Measurements from ENCODE around the gene MLH1. TPM values are rescaled to one million over a fixed set of nuclear protein-coding genes. Genes with fewer than 3 reads are reported as not detected.

The MLH1 gene
- total and polyA plus RNA-seq, 2 of the 8 experiments (the other 6 are each of a cell fraction or from before 2014, with no cell fraction given), result 36.4 to 47.3 TPM

DNA sequence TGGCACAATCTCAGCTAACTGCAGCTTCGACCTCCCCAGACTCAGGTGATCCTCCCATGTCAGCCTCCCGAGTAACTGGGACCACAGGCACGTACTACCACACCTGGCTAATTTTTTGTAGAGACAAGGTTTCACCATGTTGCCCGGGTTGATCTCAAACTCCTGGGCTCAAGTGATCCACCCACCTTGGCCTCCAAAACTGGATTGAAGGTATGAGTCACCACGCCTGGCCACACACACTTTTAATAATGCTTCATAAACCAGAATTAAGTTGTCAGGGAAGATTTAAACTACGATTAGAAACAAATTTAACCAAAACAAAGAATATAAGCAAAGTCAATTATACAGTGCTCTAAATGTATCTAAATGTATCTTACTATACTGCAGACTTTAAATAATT lies 93.6 kb downstream of the MLH1 start:
- 84% methylated on average over 6 of the region's 6 CpGs; no CpG with 5 or more reads in 1 of the 2 experiments for WGBS, 2 experiments (ENCODE audit: extremely low coverage in 1 of 2, insufficient coverage in 1 of 2, insufficient read length in 1 of 2, insufficient replicate concordance in 2 of 2, low coverage in 1 of 2, low lambda C conversion rate in 2 of 2, missing lambda C conversion rate in 1 of 2)
- POLR2A ChIA-PET (ENCODE audit: partially characterized antibody), result no interaction called here

More for the DNA sequence above, 93.6 kb downstream of the MLH1 start:
- Histone ChIP-seq H4K5ac (ENCODE audit: insufficient read length, low read depth, low read length) (no peak overlapping the region), H2BK15ac (ENCODE audit: low read length) (no peak overlapping the region), H3K4me1 (replicated peaks in 1 of 4; ENCODE audit: control insufficient read depth in 3 of 4, insufficient read depth in 4 of 4, low read length in 3 of 4) (no peaks in the 10 kb centered on the region), H2AFZ (ENCODE audit: low read length) (no peak overlapping the region), H3K14ac (ENCODE audit: insufficient read length) (no peak overlapping the region), H3K9ac (replicated peaks in 1 of 4; ENCODE audit: extremely low read depth in 1 of 4, low read depth in 3 of 4, low read length in 3 of 4) (no peak overlapping the region), H2BK120ac (replicated peaks; ENCODE audit: low read depth, low read length) (no peak overlapping the region), H3K9me3 (ENCODE audit: insufficient read depth in 2 of 2, low read depth in 1 of 2, low read length in 1 of 2) (no peaks in the 10 kb centered on the region), H2BK5ac (ENCODE audit: low read depth, low read length) (no peak overlapping the region), H2AK5ac (ENCODE audit: low read depth, low read length) (no peak overlapping the region), H4K91ac (replicated peaks; ENCODE audit: insufficient read length, low read length) (no peak overlapping the region), H4K20me1 (replicated peaks in 1 of 2; ENCODE audit: control insufficient read depth in 1 of 2, insufficient read depth in 2 of 2, low read length in 2 of 2) (no peaks in the 10 kb centered on the region), H3K4me2 (ENCODE audit: insufficient read depth in 1 of 2, low read depth in 2 of 2, low read length in 2 of 2) (no peak overlapping the region), H3K23ac (ENCODE audit: insufficient read length) (no peak overlapping the region), H3K23me2 (ENCODE audit: low read depth, low read length) (no peaks in the 10 kb centered on the region), H3K27me3 (replicated peaks in 1 of 4; ENCODE audit: control insufficient read depth in 3 of 4, extremely low read depth in 1 of 4, insufficient read depth in 3 of 4, low read length in 3 of 4) (no peaks in the 10 kb centered on the region), H3K79me2 (ENCODE audit: control insufficient read depth in 1 of 2, insufficient read depth in 2 of 2, low read length in 2 of 2) (no peaks in the 10 kb centered on the region), H3K56ac (replicated peaks; ENCODE audit: insufficient read length, low read depth, low read length) (no peak overlapping the region), H3K79me1 (ENCODE audit: low read depth, low read length) (no peaks in the 10 kb centered on the region), H2BK12ac (ENCODE audit: low read depth, low read length) (no peak overlapping the region), H3K4me3 (ENCODE audit: extremely low read depth in 1 of 4, insufficient read depth in 2 of 4, low read depth in 3 of 4, low read length in 4 of 4) (no peak overlapping the region), H3K27ac (ENCODE audit: low read depth, low read length) (no peak overlapping the region), H3K18ac (ENCODE audit: extremely low read depth, low read length) (no peak overlapping the region), H2BK20ac (ENCODE audit: low read length) (no peak overlapping the region), H3K4ac (replicated peaks; ENCODE audit: insufficient read length, low read depth, low read length) (no peak overlapping the region), H3K36me3 (ENCODE audit: control insufficient read depth in 2 of 4, insufficient read depth in 4 of 4, low read length in 3 of 4) (no peaks in the 10 kb centered on the region), H4K8ac (ENCODE audit: extremely low read depth, insufficient read depth, low read length) (no peak overlapping the region)
- TF ChIP-seq RXRA (IDR thresholded peaks at IDR 0.05; ENCODE audit: insufficient read depth, low read depth, low read length), result no peak
- TF ChIP-seq, protein P1, sequence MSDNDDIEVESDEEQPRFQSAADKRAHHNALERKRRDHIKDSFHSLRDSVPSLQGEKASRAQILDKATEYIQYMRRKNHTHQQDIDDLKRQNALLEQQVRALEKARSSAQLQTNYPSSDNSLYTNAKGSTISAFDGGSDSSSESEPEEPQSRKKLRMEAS (IDR thresholded peaks at IDR 0.05), result no peak
- no peak for TF ChIP-seq CHD1 (IDR thresholded peaks at IDR 0.05; ENCODE audit: low read depth, low read length)
- TF ChIP-seq RAD21 (IDR thresholded peaks at IDR 0.05 in 1 of 2, conservative IDR thresholded peaks at IDR 0.05 in 1 of 2; ENCODE audit: low read depth in 2 of 2, low read length in 2 of 2), result no peak
- no peak for TF ChIP-seq SIRT6 (IDR thresholded peaks at IDR 0.05; ENCODE audit: low read length)
- DNase-seq (ENCODE audit: low read depth in 1 of 2, low spot score in 2 of 2), result no peak
- no peak for FAIRE-seq
- CTCF ChIA-PET (ENCODE audit: partially characterized antibody), result no interaction called here

Data from H1 (cell line).